B cell (primary cell): ENCODE results near the gene NEMP2.

Experiments
- EZH2 ChIP-seq: IDR thresholded peaks from 2 replicates; pipeline ENCODE4 v1.6.1; 2012; ENCODE audit warnings: borderline replicate concordance, low read depth, mild to moderate bottlenecking, moderate library complexity, low read length; ENCODE audit not compliant: insufficient read depth, poor library complexity, severe bottlenecking
- TF ChIP-seq, protein P1 (sequence below): fragments of 200-600 bp; IDR thresholded peaks from one replicate; pipeline ENCODE4 v1.8.0; 2022; ENCODE audit warnings: antibody characterized with exemption, mild to moderate bottlenecking

- TF ChIP-seq, protein P1, sequence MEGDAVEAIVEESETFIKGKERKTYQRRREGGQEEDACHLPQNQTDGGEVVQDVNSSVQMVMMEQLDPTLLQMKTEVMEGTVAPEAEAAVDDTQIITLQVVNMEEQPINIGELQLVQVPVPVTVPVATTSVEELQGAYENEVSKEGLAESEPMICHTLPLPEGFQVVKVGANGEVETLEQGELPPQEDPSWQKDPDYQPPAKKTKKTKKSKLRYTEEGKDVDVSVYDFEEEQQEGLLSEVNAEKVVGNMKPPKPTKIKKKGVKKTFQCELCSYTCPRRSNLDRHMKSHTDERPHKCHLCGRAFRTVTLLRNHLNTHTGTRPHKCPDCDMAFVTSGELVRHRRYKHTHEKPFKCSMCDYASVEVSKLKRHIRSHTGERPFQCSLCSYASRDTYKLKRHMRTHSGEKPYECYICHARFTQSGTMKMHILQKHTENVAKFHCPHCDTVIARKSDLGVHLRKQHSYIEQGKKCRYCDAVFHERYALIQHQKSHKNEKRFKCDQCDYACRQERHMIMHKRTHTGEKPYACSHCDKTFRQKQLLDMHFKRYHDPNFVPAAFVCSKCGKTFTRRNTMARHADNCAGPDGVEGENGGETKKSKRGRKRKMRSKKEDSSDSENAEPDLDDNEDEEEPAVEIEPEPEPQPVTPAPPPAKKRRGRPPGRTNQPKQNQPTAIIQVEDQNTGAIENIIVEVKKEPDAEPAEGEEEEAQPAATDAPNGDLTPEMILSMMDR: no peak
- TF ChIP-seq EZH2: no peak
Measured at GRCh38 chr2:190470256-190470826, 64.2 kb downstream of the NEMP2 start.
